Measurements from ENCODE around the gene C9orf153.
A peak's percentile ranks its signal among the peaks of the same experiment; 100 is the strongest.

C9orf153 gene

DNA sequence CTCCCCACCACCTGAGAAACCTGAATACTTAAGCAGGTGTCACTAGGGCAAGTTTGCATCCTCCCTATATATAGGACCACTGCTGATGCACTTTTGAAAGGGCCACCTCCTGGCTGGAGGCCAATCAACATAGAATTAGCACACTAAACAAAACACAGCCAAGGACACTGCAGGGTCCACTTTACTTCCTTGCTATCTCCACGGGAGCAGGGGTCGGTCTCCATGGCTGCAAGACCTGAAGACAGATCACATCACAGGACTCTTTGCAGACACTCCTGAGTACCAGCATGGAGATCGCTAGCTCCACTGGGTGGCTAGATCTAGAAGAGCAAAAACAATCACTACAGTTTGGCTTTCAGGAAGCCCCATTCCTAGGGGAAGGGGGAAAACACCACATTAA, 72.3 kb downstream of the C9orf153 start:
- no peak for DNase-seq (ENCODE audit: low spot score)

DNA sequence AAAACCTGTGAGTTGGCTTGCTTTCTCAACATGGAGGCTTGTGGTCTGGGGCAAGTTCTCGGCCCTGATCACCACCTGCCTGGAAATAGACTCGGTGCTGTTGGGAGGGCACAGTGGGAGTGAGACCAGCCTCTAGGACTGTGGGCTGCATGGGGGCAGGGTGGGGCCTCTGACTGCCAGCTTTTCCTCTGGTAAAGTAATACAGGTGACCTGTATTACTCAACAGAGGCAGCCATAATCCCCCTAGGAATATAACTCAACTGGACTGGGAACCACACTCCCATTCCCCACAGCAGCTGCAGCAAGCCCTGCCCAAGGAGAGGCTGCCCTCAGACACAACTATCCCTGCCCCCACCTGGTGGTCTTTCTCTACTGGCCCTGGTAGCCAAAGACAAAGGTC, 72.8 kb downstream of the C9orf153 start:
- DNase-seq (ENCODE audit: low spot score): no peak

DNA sequence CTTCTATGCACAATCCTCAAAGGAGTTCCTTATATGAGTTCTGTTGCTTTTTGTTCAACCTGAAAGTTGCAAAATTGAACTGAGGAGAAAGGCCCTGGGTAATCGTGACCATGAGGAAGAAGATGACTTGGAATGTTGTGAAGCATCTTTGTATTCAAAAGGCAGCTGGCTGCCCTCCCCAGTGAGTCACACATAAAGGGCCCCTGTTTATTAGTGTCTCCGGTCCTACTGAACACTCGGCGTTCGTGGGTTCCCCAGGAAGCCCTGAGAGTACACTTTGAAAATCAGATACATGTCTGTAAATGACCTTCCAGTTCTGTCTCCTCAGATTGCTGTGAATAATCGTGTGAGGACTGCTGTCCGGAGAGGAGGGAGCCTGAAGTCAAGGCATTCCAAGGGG, 73.6 kb downstream of the C9orf153 start:
- DNase-seq (ENCODE audit: low spot score): peak; percentile 15

DNA sequence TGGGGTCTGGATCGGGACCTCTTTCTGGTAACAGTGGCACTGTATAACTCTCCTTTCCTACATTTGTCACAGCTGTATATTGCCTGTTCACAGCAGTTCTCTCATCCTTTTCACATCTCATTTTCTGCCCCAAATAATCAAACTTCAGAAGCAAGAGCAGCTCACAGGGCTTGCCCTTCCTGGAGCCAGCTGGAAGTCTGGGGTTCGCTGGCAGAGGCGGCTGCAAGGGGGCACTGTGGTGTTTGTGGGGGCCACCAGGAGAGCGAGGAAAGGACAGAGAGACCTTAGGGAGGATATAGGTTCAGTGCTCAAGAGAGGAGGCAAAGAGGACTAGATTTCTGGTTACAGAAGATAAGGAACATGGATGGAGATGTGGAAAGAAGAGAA, 75.3 kb downstream of the C9orf153 start:
- DNase-seq (ENCODE audit: low spot score): no peak

DNA sequence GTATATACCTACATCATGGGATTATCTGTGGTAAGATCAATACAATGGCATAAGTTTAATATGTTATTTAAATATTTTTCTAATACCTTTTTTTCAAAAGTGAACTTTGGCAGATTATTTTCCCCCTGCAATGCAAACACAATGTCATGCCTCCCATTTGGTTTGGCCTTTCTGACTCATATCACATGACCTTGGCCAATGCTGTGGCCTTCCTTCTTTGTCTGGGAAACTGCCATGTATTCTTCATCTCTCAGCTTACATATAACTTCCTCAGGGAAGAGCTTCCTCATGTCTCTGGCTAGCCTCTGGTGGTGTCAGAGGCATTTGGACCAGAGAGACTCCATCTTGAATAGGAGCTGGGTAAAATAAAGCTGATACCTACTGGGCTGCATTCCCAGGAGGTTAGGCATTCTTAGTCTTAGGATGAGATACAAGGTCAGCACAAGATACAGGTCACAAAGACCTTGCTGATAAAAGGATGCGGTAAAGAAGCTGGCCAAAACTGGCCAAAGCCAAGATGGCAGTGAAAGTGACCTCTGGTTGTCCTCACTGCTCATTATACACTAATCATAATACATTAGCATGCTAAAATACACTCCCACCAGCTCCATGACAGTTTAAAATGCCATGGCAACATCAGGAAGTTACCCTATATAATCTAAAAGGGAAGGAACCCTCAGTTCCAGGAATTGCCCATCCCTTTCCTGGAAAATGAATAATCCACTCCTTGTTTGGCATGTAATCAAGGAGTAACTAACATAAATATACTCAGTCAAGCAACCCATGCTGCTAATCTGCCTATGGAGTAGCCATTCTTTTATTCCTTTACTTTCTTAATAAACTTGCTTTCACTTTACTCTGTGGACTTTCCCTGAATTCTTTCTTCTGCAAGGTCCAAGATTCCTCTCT, 76.0 kb downstream of the C9orf153 start:
- no peak for DNase-seq (ENCODE audit: low spot score)

DNA sequence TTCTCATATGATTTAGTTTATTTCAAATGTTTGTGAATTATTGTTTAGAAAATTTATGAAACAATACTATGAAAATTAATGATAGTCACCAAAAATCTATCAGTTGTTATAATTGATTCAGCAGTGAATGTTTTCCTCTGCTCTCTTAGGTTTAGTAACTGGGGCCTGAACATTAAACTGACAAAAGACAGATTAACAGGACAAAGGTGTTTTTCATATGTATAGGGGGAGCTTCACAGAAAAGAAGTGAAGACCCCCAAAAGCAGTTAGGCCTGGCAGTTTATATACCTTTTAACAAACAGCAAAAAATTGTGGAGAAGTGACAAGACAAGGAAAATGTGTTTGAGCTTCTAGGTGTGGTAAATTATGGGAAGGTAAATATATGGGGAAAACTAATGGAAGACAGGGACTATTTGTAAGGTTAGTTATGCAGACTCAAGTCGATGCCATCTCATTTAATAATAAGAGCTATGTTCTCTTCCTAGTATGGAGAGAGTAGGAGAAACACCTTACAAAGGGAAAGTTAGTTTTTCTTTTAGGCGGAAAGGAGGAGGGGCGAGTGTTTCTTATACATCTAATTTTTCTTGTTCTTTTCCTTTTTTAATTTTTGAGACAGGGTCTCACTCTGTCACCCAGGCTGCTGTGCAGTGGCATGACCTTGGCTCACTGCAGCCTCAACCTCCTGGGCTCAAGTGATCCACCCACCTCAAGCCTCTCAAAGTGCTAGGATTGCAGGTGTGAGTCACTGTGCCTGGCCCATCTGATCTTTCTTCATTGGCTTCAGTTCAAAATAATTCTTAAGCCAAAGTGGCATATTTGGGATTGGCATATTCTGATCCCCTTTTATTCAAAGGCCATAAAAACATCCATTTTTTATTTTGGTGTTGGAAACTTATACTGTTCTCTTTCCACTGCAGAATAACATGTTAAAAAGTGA, 77.8 kb downstream of the C9orf153 start:
- DNase-seq (ENCODE audit: low spot score): no peak

DNA sequence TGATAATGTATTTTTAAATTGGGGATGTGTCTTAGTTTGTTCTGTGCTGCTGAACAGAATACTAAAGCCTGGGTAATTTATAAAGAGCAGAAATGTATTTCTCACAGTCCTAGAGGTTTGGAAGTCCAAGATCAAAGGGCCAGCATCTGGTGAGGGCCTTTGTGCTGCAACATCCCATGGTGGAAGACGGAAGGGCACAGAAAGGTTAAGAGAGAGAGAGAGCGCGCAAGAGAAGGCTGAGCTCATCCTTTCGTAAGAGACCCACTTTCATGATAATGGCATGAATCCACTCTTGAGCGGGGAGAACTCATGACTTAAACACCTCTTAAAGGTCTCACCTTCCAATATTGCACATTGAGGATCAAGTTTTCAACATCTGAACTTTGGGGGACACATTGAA, 81.0 kb downstream of the C9orf153 start:
- no peak for DNase-seq (ENCODE audit: low spot score)

DNA sequence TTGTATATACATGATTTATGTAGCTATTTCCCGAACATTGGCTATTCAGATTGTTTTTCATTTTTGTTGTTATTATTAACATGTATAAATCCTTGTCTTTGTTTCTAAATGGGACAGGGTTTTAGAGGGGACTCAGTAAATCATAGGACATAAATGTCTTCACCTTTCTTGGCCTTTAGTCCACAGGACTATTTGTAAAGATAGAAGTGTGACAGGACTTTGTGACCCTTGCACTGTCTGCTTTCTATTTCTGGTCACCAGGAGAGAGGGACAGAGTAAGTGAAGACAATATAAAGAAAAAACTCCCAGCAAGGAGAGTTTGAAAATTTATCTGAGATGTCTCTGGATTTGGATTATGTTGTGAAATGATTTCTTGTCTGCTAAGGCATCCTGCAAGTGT, 81.5 kb downstream of the C9orf153 start:
- DNase-seq (ENCODE audit: low spot score): no peak

DNA sequence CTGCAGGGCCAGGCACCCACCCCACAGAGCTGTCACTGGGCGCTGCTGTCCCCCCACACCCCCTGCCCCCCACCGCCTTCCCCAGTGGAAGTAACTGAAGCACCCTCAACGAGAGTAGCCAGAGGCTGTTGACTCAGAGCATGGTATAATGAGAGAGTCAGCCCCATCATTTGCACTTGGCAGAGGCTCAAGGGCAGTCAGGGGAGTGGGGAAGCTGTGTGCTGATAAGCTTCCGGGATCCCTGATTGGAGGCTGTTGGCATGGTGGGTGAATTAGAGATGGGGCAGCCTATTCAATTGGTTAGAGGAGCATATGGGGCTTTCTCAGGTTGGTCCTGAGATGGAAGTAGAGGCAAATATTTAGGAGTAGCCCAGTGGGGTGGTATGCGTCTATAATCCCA, 83.0 kb downstream of the C9orf153 start:
- DNase-seq (ENCODE audit: low spot score): no peak

DNA sequence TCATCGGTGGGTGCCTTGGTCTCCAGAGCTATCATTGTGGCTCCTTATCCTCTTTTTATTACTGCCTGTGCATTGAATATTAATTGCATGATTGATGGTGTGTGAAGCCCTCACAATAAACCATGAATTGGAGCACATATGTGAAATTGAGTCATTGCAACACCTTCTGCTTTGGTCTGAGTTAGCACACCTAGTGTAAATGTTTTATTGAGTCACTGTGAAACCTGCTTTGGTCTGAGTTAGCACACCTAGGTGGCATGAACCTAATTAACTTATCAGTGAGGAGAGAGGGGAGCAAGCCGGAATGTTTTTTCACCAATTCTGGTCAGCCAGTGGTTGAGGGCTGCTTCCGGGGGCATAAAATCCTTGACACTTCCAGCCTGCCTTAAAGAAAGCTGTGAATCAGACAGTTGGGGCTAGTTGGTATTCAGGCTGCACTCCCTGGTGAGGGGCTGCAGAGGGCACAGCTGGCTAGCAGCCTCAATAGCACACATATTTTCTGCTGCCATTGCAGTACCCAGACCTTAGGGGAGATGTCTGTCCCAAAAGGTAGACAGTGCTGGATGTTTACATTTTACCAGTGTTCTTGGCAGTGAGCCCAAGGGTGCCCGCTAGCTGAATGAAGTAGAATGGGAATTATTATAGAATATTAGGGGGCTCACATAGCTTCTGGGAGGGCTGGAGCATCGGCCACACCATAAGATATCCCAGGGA, 83.6 kb downstream of the C9orf153 start:
- DNase-seq (ENCODE audit: low spot score): no peak

DNA sequence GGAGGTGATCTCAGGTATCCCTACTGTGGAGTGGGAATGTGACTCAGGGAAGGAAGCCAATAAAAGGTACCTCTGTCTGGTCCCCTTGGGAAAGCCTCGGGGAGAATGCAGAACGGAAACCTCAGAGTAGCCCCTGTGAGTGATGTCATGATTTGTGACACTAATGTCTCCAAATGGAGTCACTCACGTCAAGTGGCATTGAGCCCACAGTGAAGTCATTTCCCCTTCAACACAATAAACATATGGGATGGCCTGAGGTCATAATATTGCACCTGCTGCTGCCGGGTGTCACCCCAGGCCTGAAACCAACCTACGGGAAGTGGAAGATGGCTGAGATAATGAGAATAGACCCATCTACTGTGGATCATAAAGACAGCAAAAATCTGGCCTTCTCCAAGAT, 84.2 kb downstream of the C9orf153 start:
- DNase-seq (ENCODE audit: low spot score): no peak
